Measurements from ENCODE around the gene UBAC2.

The UBAC2 gene

DNA sequence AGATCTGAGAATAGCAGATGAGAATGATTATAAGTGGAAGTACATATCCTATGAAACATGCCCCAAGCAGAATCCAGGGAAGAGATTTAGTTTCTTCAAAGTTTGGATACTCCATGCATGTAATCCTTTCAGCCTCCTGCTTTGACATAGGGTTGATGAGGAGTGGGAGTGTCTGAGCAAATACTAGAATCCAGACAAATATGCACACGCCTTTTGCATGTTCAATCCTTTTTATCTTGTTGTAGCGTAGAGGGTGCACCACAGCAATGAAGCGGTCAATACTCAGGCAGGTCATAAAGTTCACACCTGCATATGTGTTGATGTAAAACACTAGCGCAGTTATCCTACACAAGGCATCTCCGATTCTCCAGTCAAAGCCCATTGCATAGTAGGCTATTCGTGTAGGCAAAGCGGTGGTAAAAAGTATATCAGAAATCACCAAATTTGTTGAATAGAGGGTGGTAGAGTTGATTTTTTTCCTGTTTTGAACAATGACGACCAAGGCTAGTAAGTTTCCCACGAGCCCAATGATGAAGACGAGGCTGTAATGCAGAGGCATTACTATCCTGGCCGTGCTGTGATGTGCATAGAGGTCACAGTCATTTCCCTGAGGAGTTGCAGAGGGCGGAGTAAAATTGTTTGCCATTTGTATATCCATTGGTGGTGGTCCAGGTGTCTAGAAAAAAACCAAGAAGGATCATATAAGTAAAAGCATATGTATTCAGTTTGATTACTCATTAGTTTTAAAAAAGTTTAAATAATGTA lies 95.0 kb downstream of the UBAC2 start:
- no peak for DNase-seq (ENCODE audit: low spot score)

GRCh38 chr13:99296398-99296797 lies 95.7 kb downstream of the UBAC2 start:
- DNase-seq (ENCODE audit: low spot score), result peak; percentile 51

DNA sequence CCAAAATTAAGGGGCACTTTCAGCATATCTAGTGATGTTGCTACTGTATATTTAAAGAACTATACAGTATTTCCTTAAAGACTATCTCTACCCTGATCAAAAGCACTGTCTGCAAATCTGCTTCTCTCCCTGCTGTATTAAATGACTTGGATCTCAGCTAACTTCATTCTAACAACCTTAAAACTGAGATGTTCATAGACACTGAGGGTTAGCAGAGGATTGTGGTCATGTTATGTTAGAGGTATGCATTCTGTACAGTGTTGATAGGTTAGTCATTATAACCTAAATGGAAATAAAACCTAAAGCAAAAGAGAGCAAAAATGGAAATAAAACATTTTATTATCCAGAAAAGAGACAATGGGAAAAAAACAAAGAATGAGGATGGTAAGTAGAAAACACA lies 96.7 kb downstream of the UBAC2 start:
- no peak for DNase-seq (ENCODE audit: low spot score)

DNA sequence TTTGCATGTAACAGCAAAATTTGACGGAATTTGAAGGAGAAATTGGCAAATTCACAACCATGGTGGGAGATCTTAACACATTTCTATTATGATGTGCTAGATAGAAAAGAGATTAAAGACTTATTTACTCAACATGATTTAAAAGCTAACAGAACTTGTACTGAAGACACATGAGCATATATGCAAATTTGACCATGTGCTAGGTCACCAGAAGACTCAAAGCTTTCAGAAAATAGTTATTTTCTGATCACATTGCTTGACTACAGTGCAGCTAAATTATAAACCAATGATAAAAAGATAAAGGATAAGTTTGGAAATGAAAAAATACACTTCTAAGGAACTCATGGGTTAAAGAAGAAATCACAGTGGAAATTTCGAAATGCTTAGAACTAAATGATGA lies 97.4 kb downstream of the UBAC2 start:
- no peak for DNase-seq (ENCODE audit: low spot score)

DNA sequence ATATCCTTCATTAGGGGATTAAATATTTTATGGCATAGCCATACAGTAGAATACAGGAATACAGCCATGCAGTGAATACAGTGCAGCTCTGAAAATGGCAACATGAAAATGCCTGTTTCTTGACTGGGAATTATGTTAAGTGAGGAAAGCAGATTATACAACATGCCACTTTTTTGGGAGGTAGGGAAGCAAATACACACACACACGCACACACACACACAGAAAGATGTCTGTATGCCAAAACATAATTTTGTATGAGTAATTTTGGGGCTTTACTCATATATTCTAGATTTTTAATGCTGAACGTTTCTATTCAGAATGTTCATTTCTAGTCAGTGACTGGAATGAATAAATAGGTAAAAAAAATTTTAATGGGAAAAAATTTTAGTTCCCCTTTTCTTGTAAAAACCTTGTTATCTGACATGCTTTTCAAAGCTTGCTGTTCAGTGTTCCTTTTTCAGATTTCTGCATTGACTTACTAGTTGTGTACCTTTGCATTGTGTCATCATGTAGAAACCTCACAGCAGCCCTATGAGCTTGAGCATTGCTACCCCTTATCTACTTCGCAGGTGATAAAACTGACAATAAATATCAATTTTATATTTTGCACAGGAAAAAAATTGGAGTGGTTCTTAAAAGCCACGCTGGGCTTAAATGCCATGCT lies 98.7 kb downstream of the UBAC2 start:
- no peak for DNase-seq (ENCODE audit: low spot score)

DNA sequence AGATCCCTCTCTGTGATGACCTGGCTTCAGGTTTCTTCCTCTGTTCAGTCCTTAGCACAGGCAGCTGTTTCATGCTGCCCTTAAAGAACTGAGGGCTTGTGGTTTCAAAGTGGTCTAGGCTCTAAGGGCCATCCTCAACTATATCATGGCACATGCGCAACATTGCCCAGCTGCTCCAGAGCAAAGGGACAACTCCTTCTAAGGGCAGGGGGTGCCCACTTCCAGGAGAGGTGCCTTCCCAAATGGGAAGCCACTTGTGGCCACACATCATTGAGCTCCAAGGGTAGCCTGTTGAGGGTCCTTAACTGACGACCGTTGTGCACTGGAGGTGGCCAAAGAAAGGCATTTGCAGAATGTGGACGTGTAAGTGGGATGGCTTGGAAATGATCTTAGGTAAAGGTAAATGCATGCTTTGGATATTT lies 99.3 kb downstream of the UBAC2 start:
- DNase-seq (ENCODE audit: low spot score), result no peak

- no peak for DNase-seq (ENCODE audit: low spot score)
Measured at GRCh38 chr13:99301056-99301838, 100.6 kb downstream of the UBAC2 start.

GRCh38 chr13:99301913-99302636 lies 101.4 kb downstream of the UBAC2 start:
- DNase-seq (ENCODE audit: low spot score), result no peak

DNA sequence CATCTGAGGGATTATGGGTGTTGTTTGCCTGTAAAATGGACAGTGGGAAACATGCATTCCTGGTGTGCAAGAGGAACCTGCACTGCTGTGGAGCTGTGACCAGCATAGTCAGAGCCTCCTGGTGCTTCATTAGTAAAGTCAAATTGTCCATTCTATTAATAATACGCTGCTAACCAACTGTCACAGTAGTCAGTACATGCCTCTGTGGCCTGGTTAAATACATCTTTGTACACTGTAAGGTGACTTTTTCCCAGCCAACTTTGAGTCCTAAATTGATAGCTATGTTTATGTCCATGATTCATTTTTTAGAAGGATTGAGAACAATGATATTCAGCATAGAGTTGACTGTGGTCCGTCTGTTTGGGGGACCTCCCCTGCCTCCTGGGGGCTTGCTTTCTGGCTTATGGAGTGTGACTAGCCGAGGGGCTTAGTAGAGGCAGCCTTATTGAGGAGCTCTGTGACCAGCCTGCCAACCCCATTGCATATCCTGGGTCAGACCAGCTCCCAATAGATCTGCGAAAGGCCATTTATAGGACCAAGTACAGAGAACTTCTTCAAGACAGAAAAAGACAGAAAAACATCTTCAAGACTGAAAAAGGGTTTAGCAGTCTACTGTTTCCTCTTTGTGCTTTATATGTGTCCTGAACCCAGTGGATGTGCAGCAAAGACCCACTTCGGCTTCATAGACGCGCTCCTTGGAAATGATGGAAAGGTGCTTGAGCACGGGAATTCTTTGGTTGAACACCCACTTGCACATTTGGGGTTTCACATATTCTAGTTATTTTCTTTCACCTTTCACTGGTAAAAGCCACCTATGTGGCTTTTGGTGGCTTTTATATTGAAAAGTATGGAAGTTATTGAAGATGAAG lies 102.2 kb downstream of the UBAC2 start:
- DNase-seq (ENCODE audit: low spot score), result no peak

- no peak for DNase-seq (ENCODE audit: low spot score)
Measured at GRCh38 chr13:99303863-99304521, 103.3 kb downstream of the UBAC2 start.

GRCh38 chr13:99304541-99304940 lies 103.9 kb downstream of the UBAC2 start:
- no peak for DNase-seq (ENCODE audit: low spot score)

GRCh38 chr13:99305158-99305557 lies 104.5 kb downstream of the UBAC2 start:
- no peak for DNase-seq (ENCODE audit: low spot score)

GRCh38 chr13:99305566-99305965 lies 104.9 kb downstream of the UBAC2 start:
- no peak for DNase-seq (ENCODE audit: low spot score)

DNA sequence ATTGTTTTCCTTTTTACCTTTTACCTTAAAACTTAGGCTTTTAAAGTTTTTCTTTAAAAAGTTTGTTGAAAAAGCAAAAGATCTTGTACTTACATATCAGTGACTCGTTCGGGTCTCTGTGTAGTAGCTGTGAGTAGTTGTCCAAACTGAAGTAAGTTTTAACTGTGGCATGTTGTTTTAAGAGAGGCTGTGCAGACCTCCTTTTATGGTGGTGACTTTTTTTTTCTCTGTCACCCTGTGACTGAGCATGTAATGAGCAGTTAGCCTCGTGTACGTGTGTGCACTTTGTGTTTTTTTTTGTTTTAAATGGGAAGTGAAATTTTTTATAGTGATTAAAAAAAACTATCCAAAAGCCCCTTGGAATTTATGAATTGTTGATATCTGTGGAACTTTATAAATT lies 106.6 kb downstream of the UBAC2 start, which contains the start of gene GPR183:
TSS of gene GPR183 (minus strand) at position 153 of the 400 bp plus-strand sequence. CDS start 11,254 bp downstream, outside the sequence.
- DNase-seq (ENCODE audit: low spot score), result peak; percentile 79

- no peak for DNase-seq (ENCODE audit: low spot score)
Measured at GRCh38 chr13:99307648-99308339, 107.1 kb downstream of the UBAC2 start.

- no peak for DNase-seq (ENCODE audit: low spot score)
Measured at GRCh38 chr13:99308471-99309087, 107.9 kb downstream of the UBAC2 start.

- DNase-seq (ENCODE audit: low spot score), result no peak
Measured at GRCh38 chr13:99310382-99311031, 109.9 kb downstream of the UBAC2 start.

DNA sequence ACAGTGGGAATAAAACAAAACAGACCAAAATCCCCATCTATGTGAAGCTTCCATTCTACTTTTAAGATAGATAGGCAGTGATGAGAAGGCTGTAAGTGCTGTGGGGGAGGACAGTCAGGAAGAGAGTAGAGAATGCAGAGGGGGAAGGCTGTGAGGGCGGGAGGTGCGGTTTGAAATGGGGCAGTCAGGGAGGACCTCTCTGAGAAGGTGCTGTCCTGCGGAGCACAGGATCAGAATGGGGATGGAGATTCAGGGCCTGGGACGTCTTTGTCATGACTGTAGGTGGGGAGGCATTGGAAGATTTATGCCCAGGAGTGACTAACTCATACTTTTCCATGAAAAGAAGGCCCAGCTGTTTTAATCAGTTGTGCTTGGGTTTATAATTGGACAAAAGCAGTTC lies 110.5 kb downstream of the UBAC2 start:
- DNase-seq (ENCODE audit: low spot score), result no peak

All from pons (tissue), 1 donor.